Cardiac fibroblast (primary cell): ENCODE data around the gene UBAP2.
A peak's percentile ranks its signal among the peaks of the same experiment; 100 is the strongest.

Experiments used
- DNase-seq, 2 donors: peaks; one replicate each; pipeline versions ENCODE4 v3.0.0 to v3.0.0-alpha.2; 2010; ENCODE audit warnings: low read depth in 2 of 2
- H3K4me3 ChIP-seq, 2 donors: replicated peaks in 1 of 2; 1 replicate in 1 of 2; 2 replicates in 1 of 2; pipeline ENCODE4 v1.5.1; 2011; ENCODE audit warnings: low read depth in 2 of 2, low read length in 2 of 2, mild to moderate bottlenecking in 2 of 2, moderate library complexity in 1 of 2
- CTCF ChIP-seq: IDR thresholded peaks from one replicate; pipeline ENCODE4 v1.5.1; 2011; ENCODE audit warnings: low read depth, mild to moderate bottlenecking, low read length, inconsistent platforms

The UBAP2 gene

GRCh38 chr9:33893861-33894260, 154.8 kb downstream of the UBAP2 start:
- no peak for DNase-seq
- TF ChIP-seq CTCF: no peak
- H3K4me3 ChIP-seq: no peak overlapping the region

DNA sequence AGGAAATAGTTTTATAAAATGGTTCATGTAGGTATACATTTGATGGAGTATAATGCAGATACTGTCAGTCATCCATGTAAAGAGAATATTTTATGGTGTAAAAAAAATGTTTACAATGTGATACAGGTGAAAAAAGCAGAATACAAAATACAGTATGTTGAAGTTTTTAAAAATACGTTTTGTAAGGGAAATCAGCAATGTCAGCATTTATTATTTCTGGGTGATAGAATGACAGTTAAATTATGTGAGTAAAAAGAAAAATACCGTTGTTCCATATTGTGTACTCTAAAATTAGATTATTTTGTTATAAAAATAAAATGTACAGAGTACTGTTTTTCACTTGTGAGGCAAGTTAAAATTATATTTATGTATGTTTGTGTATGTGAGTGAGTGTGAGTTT, 162.7 kb downstream of the UBAP2 start:
- DNase-seq: no peak
- no peak overlapping the region for H3K4me3 ChIP-seq
- no peak for TF ChIP-seq CTCF

DNA sequence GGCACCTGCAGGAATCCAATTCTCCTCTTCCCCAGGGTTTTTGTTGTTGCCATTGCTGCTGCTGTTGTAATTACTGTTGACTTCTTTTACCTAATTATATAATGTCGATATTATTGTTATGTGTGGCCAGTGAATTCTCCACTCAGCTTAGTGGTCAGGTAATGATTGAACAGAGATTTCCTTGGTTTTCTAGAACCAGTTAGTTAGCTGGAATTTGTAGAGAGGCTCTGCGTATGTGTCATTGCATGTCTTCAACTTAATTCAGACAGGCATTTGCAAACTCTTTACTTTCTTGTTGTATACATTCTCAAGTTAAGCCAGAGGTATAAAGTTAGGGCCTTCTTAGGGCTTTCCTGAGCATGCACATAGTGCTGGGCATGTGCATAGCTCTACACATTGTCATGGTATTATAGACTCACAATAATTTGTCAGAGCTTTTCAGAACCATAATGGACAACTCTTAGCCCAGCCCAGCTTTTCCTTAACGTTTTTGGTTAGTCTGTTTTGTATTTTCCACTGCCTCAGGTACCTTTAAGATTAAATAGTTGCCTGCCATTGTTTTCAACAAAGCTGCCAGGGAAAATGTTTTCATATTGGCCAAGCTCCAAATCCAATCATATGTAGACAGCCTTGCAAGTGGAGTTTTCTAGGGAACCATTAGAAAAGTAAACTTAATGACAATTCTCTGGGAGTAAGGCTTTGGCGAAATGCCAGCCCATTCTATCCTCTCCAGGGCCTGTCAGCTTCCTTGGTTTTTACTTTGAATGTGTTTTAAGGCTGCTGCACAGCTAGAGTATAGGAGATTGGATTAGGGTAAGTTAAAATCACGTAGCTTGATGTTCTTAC, 163.6 kb downstream of the UBAP2 start:
- peak; percentile 63 to 82 for DNase-seq
- no peak for TF ChIP-seq CTCF
- no peak overlapping the region for H3K4me3 ChIP-seq

DNA sequence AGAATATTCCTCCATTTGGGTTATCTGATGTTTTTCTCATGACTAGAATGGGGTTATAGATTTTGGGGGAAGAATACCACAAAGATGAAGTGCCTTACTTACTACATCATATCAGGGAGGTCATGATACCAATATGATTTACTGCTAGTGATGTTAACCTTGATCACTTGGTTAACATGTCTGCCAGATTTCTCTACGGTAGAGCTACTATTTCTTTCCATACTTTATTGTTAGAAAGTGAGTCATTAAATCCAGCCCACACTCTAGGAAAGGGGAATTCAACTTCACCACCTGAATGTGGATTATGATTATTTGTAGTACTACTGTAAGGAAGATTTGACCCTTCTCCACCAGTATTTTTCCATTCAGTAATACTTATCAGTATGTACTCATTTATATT, 167.1 kb downstream of the UBAP2 start:
- no peak for TF ChIP-seq CTCF
- H3K4me3 ChIP-seq: no peak overlapping the region
- peak in 1 of 2 donors; percentile 27 for DNase-seq

DNA sequence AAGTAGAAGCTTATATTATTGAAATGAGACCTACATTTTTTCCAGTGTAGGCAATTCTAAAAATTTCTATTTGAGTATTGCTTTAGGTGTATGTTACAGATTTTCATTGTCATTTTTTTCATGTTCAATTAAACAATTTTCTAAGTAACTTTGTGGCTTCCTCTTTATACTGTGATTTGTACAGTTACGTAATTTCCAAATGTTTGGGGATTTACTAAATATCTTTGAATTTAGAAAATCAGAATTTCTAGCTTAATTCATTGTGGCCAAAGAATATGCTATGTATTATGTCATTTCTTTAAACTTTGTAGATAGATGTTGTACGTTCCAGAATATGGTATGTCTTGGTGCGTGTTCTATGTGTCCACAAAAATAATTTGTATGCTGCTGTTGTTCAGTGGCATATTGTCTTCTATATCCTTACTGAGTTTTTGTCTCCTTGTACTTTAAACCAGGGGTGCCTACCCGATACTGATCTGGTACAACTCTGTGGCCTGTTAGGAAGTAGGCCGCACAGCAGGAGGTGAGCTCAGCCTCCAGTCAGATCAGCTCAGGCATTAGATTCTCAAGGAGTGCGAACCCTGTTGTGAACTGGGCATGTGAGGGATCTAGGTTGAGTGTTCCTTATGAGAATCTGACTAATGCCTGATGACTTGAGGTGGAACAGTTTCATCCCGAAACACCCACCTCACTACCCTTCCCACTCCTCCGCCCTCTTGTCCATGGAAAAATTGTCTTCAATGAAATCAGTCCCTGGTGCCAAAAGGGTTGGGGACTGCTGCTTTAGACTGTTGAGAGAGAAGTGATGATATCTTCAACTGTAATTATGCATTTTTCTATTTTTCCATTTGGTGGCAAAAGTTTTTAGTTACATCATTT, 168.2 kb downstream of the UBAP2 start:
- DNase-seq: no peak

DNA sequence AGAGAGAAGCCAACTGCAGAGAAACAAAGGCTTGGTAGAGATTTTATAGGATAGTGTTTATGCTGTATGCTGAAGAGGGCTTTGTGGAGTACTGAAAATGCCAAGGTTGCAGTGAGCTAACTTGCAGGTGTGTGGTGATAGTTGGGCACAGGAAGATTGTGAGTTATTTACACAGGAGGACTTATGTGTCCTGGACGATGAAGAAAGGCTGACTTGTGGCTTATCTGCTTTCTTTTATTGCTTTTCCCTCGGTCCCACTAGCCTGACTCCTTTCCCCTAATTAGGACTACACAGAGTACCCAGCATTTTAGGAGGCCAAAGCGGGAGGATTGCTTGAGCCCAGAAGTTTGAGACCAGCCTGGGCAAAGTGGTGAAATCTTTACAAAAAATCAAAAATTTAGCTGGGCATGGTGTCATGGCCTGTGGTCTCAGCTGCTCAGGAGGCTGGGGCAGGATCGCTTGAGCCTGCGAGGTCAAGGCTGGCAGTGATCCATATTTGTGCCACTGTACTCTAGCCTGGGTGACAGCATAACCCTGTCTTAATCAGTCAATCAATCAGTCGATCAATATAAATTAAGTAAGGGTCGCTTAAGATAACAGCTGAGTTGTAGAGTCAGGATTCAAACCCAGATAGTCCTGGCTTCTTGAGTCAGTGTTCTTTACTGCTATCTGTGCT, 169.9 kb downstream of the UBAP2 start:
- TF ChIP-seq CTCF: no peak
- no peak overlapping the region for H3K4me3 ChIP-seq
- DNase-seq: no peak

More for the DNA sequence above, 168.2 kb downstream of the UBAP2 start:
- H3K4me3 ChIP-seq: no peak overlapping the region
- no peak for TF ChIP-seq CTCF
